Medulla oblongata (tissue), 1 donor: ENCODE measurements around the gene LSM11.
A peak's percentile ranks its signal among the peaks of the same experiment; 100 is the strongest.
"Not testable (repeated sequence)": the region's sequence is repeated elsewhere in the genome, so short reads cannot be mapped to it uniquely, and the experiment has no call there.

Source experiments
- DNase-seq: peaks from one replicate; pipeline ENCODE4 v3.0.0-alpha.2; 2015; ENCODE audit errors: extremely low spot score

The LSM11 gene

GRCh38 chr5:157743163-157744050 lies at the start of gene LSM11:
TSS of gene LSM11 (plus strand) at chr5:157743712. CDS start at chr5:157743751, 39 bp downstream.
- peak; percentile 90 for DNase-seq

- DNase-seq, result not testable (repeated sequence)
Measured at GRCh38 chr5:157693816-157694215, 49.7 kb upstream of the LSM11 start.

GRCh38 chr5:157696154-157696553 lies 47.4 kb upstream of the LSM11 start:
- DNase-seq, result not testable (repeated sequence)

- not testable (repeated sequence) for DNase-seq
Measured at GRCh38 chr5:157698674-157699073, 44.8 kb upstream of the LSM11 start.

- no peak for DNase-seq
Measured at GRCh38 chr5:157703736-157704135, 39.8 kb upstream of the LSM11 start.

- DNase-seq, result no peak
Measured at GRCh38 chr5:157708866-157709265, 34.6 kb upstream of the LSM11 start.

GRCh38 chr5:157709346-157709745 lies 34.2 kb upstream of the LSM11 start:
- DNase-seq, result no peak

- no peak for DNase-seq
Measured at GRCh38 chr5:157710431-157710830, 33.1 kb upstream of the LSM11 start.

GRCh38 chr5:157710882-157711281 lies 32.6 kb upstream of the LSM11 start:
- no peak for DNase-seq

GRCh38 chr5:157713830-157714595 lies 29.5 kb upstream of the LSM11 start:
- no peak for DNase-seq

GRCh38 chr5:157714596-157714864 lies 29.0 kb upstream of the LSM11 start:
- no peak for DNase-seq

GRCh38 chr5:157718519-157718918 lies 25.0 kb upstream of the LSM11 start:
- peak; percentile 90 for DNase-seq

GRCh38 chr5:157719245-157719644 lies 24.3 kb upstream of the LSM11 start:
- DNase-seq, result no peak

- DNase-seq, result no peak
Measured at GRCh38 chr5:157721159-157721558, 22.4 kb upstream of the LSM11 start.

- DNase-seq, result not testable (repeated sequence)
Measured at GRCh38 chr5:157722895-157723294, 20.6 kb upstream of the LSM11 start.

- not testable (repeated sequence) for DNase-seq
Measured at GRCh38 chr5:157726607-157727006, 16.9 kb upstream of the LSM11 start.

- not testable (repeated sequence) for DNase-seq
Measured at GRCh38 chr5:157727858-157728257, 15.7 kb upstream of the LSM11 start.

- no peak for DNase-seq
Measured at GRCh38 chr5:157729858-157730257, 13.7 kb upstream of the LSM11 start.

- DNase-seq, result no peak
Measured at GRCh38 chr5:157730900-157731271, 12.6 kb upstream of the LSM11 start.

GRCh38 chr5:157731272-157732129 lies 12.0 kb upstream of the LSM11 start, which contains the start of gene THG1L:
TSS of gene THG1L (plus strand) at chr5:157731420. CDS start at chr5:157731441, 21 bp downstream.
- peak; percentile 99 for DNase-seq

- DNase-seq, result no peak
Measured at GRCh38 chr5:157732130-157732514, 11.4 kb upstream of the LSM11 start.
